ENCODE results near the gene GCLC.

Gene GCLC

GRCh38 chr6:53447865-53448264 lies 97.0 kb downstream of the GCLC start:
- DNase-seq (ENCODE audit: low read depth): no peak
